ENCODE data around the gene KPNA3. TPM values are rescaled to one million over a fixed set of nuclear protein-coding genes. Genes with fewer than 3 reads are reported as not detected.
"Not testable (repeated sequence)": the region's sequence is repeated elsewhere in the genome, so short reads cannot be mapped to it uniquely, and the experiment has no call there.

KPNA3 gene
- polyA plus RNA-seq, 3 donors, result 34.4 to 37.2 (median 36.3) TPM

GRCh38 chr13:49760558-49760957 is 31.9 kb downstream of the KPNA3 start:
- DNase-seq (ENCODE audit: low read depth in 3 of 3, low spot score in 2 of 3), result no peak

DNA sequence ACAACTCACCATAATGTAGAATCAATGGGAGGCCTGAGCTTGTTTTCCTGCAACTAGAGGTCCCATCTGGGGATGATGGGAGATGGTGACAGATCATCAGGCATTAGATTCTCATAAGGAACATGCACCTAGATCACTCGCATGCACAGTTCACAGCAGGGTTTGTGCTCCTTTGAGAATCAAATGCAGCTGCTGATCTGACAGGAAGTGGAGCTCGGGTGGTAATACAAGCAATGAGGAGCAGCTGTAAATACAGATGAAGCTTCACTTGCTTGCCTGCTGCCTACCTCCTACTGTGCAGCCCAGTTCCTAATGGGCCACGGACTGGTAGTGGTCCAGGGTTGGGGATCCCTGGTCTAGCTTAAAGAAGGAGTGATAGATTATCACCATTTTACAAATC is 33.0 kb downstream of the KPNA3 start:
- DNase-seq (ENCODE audit: low read depth in 3 of 3, low spot score in 2 of 3), result no peak

GRCh38 chr13:49756263-49756662 is 36.2 kb downstream of the KPNA3 start:
- no peak for DNase-seq (ENCODE audit: low read depth in 3 of 3, low spot score in 2 of 3)

DNA sequence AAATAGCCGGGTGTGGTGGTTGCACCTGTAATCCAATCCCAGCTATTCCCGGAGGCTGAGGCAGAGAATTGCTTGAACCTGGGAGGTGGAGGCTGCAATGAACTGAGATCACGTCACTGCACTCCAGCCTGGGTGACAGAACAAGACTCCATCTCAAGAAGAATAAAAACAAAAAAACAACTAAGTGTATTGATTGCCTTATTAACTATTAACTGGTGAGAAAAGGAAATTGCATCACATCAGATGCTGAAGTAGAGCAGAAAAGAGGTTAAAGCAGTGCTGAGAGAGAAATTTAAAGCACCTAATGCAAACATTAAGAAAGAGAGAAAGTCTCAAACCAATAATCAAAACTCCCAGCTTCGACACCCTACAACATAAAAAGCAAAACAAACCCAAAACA is 38.3 kb downstream of the KPNA3 start:
- no peak for DNase-seq (ENCODE audit: low read depth in 3 of 3, low spot score in 2 of 3)

- no peak for DNase-seq (ENCODE audit: low read depth in 3 of 3, low spot score in 2 of 3)
These were observed 42.6 kb downstream of the KPNA3 start for GRCh38 chr13:49749848-49750247.

DNA sequence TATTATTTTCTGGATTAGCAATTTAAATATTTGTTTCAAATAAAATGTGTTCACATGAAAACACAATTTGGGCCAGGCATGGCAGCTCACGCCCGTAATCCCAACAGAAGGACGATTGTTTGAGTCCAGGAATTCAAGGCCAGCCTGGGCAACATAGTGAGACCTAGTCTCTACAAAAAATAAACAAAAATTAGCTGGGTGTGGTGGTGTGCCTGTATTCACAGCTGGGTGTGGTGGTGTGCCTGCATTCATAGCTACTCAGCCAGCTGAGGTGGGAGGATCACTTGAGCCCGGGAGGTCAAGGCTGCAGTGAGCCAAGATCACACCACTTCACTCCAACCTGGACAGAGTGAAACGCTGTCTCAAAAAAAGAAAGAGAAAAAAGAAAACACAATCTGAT is 46.4 kb downstream of the KPNA3 start:
- DNase-seq (ENCODE audit: low read depth in 3 of 3, low spot score in 2 of 3), result no peak

GRCh38 chr13:49740870-49741269 is 51.6 kb downstream of the KPNA3 start:
- DNase-seq (ENCODE audit: low read depth in 3 of 3, low spot score in 2 of 3), result no peak

DNA sequence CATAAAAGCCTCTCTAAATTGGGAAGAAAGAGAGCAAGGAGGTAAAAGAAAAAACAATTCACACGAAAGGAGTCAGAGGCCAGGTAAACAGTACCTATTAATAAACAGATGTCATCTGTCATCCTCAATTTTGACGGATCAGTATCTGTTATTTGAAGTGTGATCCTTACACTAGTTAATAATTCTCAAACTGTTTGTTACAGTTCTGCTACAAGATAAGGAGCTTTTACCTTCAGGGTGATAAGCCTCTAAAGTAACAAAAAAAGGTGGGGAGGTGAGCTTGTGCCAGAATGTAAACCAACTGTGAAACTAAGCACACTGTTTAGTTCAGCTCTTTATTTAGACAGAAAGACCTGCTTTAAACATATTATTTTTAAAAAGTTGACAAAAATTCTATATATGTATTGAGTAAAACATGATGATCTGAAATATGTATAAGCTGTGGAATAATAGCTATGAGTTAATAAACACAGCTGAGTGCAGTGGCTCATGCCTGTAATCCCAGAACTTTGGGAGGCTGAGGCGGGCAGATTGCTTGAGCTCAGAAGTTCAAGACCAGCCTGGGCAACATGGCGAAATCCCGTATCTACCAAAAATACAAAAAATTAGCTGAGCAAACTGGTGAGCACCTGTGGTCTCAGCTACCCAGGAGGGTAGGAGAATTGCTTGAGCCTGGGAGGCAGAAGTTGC is 52.8 kb downstream of the KPNA3 start:
- DNase-seq (ENCODE audit: low read depth in 3 of 3, low spot score in 2 of 3), result no peak

DNA sequence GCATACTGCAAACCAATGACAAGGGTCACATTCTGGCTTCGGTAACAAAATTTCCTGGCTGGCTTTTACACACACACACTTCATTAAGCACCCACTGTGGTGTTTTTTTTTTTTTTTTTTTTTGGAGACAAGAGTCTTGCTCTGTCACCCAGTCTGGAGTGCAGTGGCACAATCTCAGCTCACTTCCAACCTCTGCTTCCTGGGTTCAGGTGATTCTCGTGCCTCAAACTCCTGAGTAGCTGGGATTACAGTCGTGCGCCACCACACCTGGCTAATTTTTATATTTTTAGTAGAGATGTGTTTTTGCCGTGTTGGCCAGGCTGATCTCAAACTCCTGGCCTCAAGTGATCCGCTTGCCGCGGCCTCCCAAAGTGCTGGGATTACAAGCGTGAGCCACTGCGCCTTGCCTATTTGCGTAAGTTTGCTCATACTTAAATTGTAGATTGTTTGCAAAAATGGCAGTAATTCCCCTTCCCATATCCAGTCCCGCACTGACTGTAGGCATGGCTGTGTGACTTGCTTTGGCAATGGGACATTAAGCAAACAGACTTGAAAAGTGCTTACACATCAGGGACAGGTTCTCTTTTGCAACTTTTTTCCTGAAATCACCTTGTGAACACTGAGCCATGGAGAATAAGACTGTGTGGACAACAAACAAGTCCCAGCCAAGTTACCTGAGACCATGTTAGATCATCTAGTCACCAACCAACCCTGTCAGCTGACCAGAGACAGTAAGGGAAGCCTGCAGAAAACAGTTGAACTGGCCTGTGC is 59.1 kb downstream of the KPNA3 start:
- no peak for DNase-seq (ENCODE audit: low read depth in 3 of 3, low spot score in 2 of 3)

DNA sequence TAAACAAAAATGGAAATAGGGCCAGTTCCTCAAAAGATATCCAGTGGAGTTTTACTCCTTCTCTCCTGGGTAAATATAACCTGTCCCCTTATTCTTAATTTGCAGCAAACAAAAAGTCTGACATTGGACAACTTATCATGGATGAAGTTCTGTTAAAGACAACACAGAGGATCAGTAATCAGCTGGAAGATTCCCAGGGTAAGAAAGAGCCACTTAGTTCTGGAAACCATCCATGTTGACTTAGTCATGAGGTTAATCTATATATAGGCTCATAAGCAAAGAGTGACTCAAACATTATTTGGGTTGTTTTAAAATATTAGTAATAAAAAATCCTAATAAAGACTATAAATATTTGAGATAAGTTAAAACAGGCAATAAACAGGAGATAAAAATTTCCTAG is 60.7 kb downstream of the KPNA3 start:
- DNase-seq (ENCODE audit: low read depth in 3 of 3, low spot score in 2 of 3), result no peak

- DNase-seq (ENCODE audit: low read depth in 3 of 3, low spot score in 2 of 3), result no peak
These were observed 75.9 kb downstream of the KPNA3 start for GRCh38 chr13:49716615-49717014.

- DNase-seq (ENCODE audit: low read depth in 3 of 3, low spot score in 2 of 3), result no peak
These were observed 77.7 kb downstream of the KPNA3 start for GRCh38 chr13:49714757-49715156.

GRCh38 chr13:49711218-49711863 is 81.1 kb downstream of the KPNA3 start:
- no peak for DNase-seq (ENCODE audit: low read depth in 3 of 3, low spot score in 2 of 3)

DNA sequence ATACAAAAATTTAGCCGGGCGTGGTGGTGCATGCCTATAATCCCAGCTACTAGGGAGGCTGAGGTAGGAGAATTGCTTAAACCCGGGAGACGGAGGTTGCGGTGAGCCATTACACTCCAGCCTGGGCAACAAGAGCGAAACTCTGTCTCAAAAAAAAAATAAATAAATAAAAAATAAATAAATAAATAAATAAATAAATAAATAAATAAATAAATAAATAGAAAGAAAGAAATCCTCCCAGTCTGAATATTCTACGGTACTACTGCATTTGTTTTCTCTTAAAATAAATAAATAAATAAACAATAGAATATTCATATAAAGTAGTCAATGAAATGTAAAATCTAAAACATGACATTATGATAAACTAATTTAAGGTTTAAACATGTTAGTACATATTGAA is 88.2 kb downstream of the KPNA3 start:
- not testable (repeated sequence) for DNase-seq (ENCODE audit: low read depth in 3 of 3, low spot score in 2 of 3)

- DNase-seq (ENCODE audit: low read depth in 3 of 3, low spot score in 2 of 3), result no peak
These were observed 91.0 kb downstream of the KPNA3 start for GRCh38 chr13:49701491-49701890.

GRCh38 chr13:49697468-49697867 is 95.0 kb downstream of the KPNA3 start:
- no peak for DNase-seq (ENCODE audit: low read depth in 3 of 3, low spot score in 2 of 3)

GRCh38 chr13:49694446-49694845 is 98.0 kb downstream of the KPNA3 start:
- no peak for DNase-seq (ENCODE audit: low read depth in 3 of 3, low spot score in 2 of 3)

GRCh38 chr13:49693877-49694276 is 98.6 kb downstream of the KPNA3 start:
- no peak for DNase-seq (ENCODE audit: low read depth in 3 of 3, low spot score in 2 of 3)

DNA sequence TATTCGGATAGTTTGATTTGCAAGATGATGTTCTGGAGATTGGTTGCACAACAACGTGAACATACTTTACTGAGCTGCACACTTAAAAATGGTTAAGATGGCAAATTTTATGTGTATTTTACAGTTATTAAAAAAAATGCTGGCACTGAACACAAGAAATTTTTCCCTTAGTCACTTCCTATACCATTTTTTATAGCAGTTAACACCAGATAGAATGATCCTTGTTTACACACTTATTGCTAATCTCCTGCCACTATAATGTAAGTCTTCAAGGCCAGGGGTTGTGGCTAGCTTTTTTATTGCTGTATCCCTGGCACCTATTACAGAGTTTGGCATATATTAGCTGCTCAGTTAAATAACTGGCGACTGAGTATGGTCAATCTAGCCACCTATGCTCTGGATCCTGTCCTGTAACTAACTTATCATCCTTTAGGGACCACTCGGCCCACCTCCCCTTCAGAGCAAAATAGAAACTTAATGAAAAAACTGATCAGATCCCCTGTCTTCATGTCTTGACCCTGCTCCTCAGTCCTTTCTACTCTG is 99.2 kb downstream of the KPNA3 start:
- DNase-seq (ENCODE audit: low read depth in 3 of 3, low spot score in 2 of 3), result no peak

DNA sequence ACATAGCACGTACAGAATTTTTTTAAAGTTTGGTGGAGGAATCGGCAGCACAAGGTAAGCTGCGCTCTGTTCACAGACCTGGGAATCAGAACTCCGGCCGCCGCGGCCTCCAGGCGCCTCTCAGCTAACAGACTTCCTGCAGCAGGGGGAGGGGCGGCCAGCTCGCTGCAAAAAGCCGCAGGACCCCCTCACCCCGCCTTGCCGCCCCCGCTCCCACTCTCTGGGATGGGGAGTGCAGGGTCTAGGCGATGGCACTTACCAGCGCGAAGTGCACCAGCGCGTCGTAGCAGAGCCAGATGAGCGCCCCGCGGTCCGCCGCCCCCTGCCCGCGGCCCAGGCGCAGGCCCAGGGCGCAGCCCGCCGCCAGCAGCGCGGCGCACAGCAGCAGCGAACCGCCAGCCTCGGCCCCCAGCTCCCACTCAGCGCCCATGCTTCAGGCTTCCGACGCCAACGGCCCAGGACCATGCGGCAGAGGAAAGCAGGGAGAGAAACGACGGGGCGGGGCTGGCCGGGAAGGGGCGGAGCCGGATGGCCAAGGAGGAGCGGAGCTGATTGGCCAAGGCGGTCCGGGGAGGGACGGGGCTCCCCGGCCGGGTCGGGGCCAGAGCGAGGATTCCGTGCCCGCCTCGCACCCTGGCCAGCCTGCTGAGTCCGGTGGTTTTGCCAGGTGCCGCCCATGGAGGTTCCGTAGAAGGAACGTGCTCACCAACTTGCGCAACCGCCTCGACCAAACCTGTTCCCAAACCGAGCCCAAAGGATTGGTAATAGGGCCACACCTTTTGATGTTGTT is 101.3 kb downstream of the KPNA3 start, which contains the start of gene EBPL:
TSS of gene EBPL (minus strand) at position 492 of the 790 bp plus-strand sequence. CDS start at position 430, 62 bp downstream.
- DNase-seq (ENCODE audit: low read depth in 3 of 3, low spot score in 2 of 3), result peak; percentile 77 to 84 (median 81)
